ENCODE results near the gene PSMD3. TPM values are rescaled to one million over a fixed set of nuclear protein-coding genes. Genes with fewer than 3 reads are reported as not detected.

Gene PSMD3
- 10 to 100 TPM; 48.9 to 79.6 TPM for polyA plus RNA-seq

- H3K9me3 ChIP-seq (ENCODE audit: control insufficient read depth in 2 of 2, insufficient read depth in 1 of 2, low read depth in 1 of 2, low read length in 1 of 2): no peaks in the 10 kb centered on the region
- H3K36me3 ChIP-seq (ENCODE audit: control insufficient read depth in 2 of 2, insufficient read depth in 2 of 2, low read length in 1 of 2): peaks cover 6 to 13% of the 10 kb centered on the region in 2 donors
- H3K27ac ChIP-seq (ENCODE audit: low read depth in 2 of 2, low read length in 1 of 2): peak within 1 kb of the TSS; percentile 91 to 96
- peak within 1 kb of the TSS; percentile 87 to 91 for H3K4me3 ChIP-seq (ENCODE audit: low read depth in 1 of 2, low read length in 2 of 2)
- WGBS, 2 donors: 0% methylated on average over 84 of the region's 84 CpGs
- H3K27me3 ChIP-seq (ENCODE audit: control insufficient read depth in 1 of 2, insufficient read depth in 2 of 2, low read length in 2 of 2): no peaks in the 10 kb centered on the region
- H3K4me1 ChIP-seq (ENCODE audit: control insufficient read depth in 2 of 2, insufficient read depth in 2 of 2, low read length in 1 of 2): no peaks in the 10 kb centered on the region
Observed at GRCh38 chr17:39980351-39981206, at the start of gene PSMD3. PSMD3 (plus strand) TSS chr17:39980807; CDS start chr17:39980971, 164 bp downstream.

- H3K9me3 ChIP-seq (ENCODE audit: control insufficient read depth in 2 of 2, insufficient read depth in 1 of 2, low read depth in 1 of 2, low read length in 1 of 2): no peaks in the 10 kb centered on the region
- no peaks in the 10 kb centered on the region for H3K27me3 ChIP-seq (ENCODE audit: control insufficient read depth in 1 of 2, insufficient read depth in 2 of 2, low read length in 2 of 2)
- no peak overlapping the region for H3K4me3 ChIP-seq (ENCODE audit: low read depth in 1 of 2, low read length in 2 of 2)
- H3K4me1 ChIP-seq (ENCODE audit: control insufficient read depth in 2 of 2, insufficient read depth in 2 of 2, low read length in 1 of 2): no peaks in the 10 kb centered on the region
- 89 to 93% methylated on average over 5 of the region's 5 CpGs for WGBS, 2 donors
- no peak overlapping the region for H3K27ac ChIP-seq (ENCODE audit: low read depth in 2 of 2, low read length in 1 of 2)
- no peaks in the 10 kb centered on the region for H3K36me3 ChIP-seq (ENCODE audit: control insufficient read depth in 2 of 2, insufficient read depth in 2 of 2, low read length in 1 of 2)
Observed at GRCh38 chr17:39933912-39934311, 46.7 kb upstream of the PSMD3 start.

DNA sequence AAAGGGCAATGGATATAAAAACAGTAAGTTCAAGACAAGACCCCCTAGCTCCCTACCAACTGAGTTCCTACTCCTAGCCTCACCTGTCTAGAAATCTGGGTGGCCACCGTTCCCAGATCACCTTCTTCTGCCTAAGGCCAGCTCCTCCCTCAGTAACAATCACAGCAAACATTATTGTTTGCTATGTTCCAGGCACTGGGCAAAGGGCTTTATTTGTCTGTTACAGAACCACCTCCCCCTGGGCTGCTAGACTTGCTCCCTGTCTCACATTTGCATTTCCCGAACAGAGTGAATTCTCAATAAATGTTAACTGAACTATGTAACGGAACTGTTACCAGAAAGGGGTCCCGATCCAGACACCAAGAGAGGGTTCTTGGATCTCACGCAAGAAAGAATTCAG, 46.3 kb upstream of the PSMD3 start:
- H3K4me3 ChIP-seq (ENCODE audit: low read depth in 1 of 2, low read length in 2 of 2): no peak overlapping the region
- no peaks in the 10 kb centered on the region for H3K27me3 ChIP-seq (ENCODE audit: control insufficient read depth in 1 of 2, insufficient read depth in 2 of 2, low read length in 2 of 2)
- WGBS, 2 donors: 78 to 82% methylated on average over 5 of the region's 5 CpGs

GRCh38 chr17:39935909-39936308, 44.7 kb upstream of the PSMD3 start:
- no peaks in the 10 kb centered on the region for H3K36me3 ChIP-seq (ENCODE audit: control insufficient read depth in 2 of 2, insufficient read depth in 2 of 2, low read length in 1 of 2)
- H3K4me3 ChIP-seq (ENCODE audit: low read depth in 1 of 2, low read length in 2 of 2): no peak overlapping the region
- H3K27ac ChIP-seq (ENCODE audit: low read depth in 2 of 2, low read length in 1 of 2): no peak overlapping the region
- 59 to 75% methylated on average over 3 of the region's 3 CpGs for WGBS, 2 donors
- no peaks in the 10 kb centered on the region for H3K27me3 ChIP-seq (ENCODE audit: control insufficient read depth in 1 of 2, insufficient read depth in 2 of 2, low read length in 2 of 2)
- H3K4me1 ChIP-seq (ENCODE audit: control insufficient read depth in 2 of 2, insufficient read depth in 2 of 2, low read length in 1 of 2): no peaks in the 10 kb centered on the region
- H3K9me3 ChIP-seq (ENCODE audit: control insufficient read depth in 2 of 2, insufficient read depth in 1 of 2, low read depth in 1 of 2, low read length in 1 of 2): no peaks in the 10 kb centered on the region

More for the DNA sequence above, 46.3 kb upstream of the PSMD3 start:
- H3K36me3 ChIP-seq (ENCODE audit: control insufficient read depth in 2 of 2, insufficient read depth in 2 of 2, low read length in 1 of 2): no peaks in the 10 kb centered on the region
- H3K9me3 ChIP-seq (ENCODE audit: control insufficient read depth in 2 of 2, insufficient read depth in 1 of 2, low read depth in 1 of 2, low read length in 1 of 2): no peaks in the 10 kb centered on the region
- no peaks in the 10 kb centered on the region for H3K4me1 ChIP-seq (ENCODE audit: control insufficient read depth in 2 of 2, insufficient read depth in 2 of 2, low read length in 1 of 2)
- no peak overlapping the region for H3K27ac ChIP-seq (ENCODE audit: low read depth in 2 of 2, low read length in 1 of 2)

GRCh38 chr17:39937447-39937846, 43.2 kb upstream of the PSMD3 start:
- Histone ChIP-seq H3K9me3 (ENCODE audit: control insufficient read depth in 2 of 2, insufficient read depth in 1 of 2, low read depth in 1 of 2, low read length in 1 of 2) (no peaks in the 10 kb centered on the region), H3K36me3 (ENCODE audit: control insufficient read depth in 2 of 2, insufficient read depth in 2 of 2, low read length in 1 of 2) (no peaks in the 10 kb centered on the region), H3K4me3 (ENCODE audit: low read depth in 1 of 2, low read length in 2 of 2) (no peak overlapping the region), H3K4me1 (ENCODE audit: control insufficient read depth in 2 of 2, insufficient read depth in 2 of 2, low read length in 1 of 2) (no peaks in the 10 kb centered on the region), H3K27ac (ENCODE audit: low read depth in 2 of 2, low read length in 1 of 2) (no peak overlapping the region), H3K27me3 (ENCODE audit: control insufficient read depth in 1 of 2, insufficient read depth in 2 of 2, low read length in 2 of 2) (no peaks in the 10 kb centered on the region)
- WGBS, 2 donors: 93 to 95% methylated on average over 3 of the region's 3 CpGs

DNA sequence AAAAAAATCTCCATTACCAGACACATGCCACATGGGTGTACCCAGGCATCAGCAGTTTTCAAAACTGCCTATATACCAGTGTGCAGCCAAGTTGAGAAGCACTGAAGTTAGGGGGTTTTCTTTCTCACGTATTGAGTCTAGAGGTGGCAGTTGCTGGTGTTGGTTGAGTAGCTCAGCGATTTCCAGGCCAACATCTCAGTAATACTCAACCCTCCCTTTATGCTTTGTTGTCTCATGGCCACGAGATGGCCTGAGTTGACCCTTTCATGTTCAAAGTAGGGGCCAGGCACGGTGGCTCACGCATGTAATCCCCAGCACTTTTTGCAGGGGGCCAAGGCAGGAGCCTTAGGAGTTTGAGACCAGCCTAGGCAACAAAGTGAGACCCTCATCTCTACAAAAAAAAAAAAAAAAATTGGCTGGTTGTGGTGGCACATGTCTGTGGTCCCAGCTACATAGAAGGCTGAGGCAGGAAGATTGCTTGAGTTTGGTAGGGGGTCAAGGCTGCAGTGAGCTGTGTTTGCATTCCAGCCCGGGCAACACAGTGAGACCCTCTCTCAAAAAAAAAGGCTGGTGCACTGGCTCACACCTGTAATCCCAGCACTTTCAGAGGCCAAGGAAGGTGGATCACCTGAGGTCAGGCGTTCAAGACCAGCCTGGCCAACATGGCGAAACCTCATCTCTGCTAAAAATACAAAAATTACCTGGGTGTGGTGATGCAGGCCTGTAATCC, 42.3 kb upstream of the PSMD3 start:
- 71 to 75% methylated on average over 8 of the region's 8 CpGs for WGBS, 2 donors
- H3K27me3 ChIP-seq (ENCODE audit: control insufficient read depth in 1 of 2, insufficient read depth in 2 of 2, low read length in 2 of 2): no peaks in the 10 kb centered on the region
- no peaks in the 10 kb centered on the region for H3K36me3 ChIP-seq (ENCODE audit: control insufficient read depth in 2 of 2, insufficient read depth in 2 of 2, low read length in 1 of 2)
- H3K4me3 ChIP-seq (ENCODE audit: low read depth in 1 of 2, low read length in 2 of 2): no peak overlapping the region
- no peaks in the 10 kb centered on the region for H3K9me3 ChIP-seq (ENCODE audit: control insufficient read depth in 2 of 2, insufficient read depth in 1 of 2, low read depth in 1 of 2, low read length in 1 of 2)
- no peaks in the 10 kb centered on the region for H3K4me1 ChIP-seq (ENCODE audit: control insufficient read depth in 2 of 2, insufficient read depth in 2 of 2, low read length in 1 of 2)
- H3K27ac ChIP-seq (ENCODE audit: low read depth in 2 of 2, low read length in 1 of 2): no peak overlapping the region

DNA sequence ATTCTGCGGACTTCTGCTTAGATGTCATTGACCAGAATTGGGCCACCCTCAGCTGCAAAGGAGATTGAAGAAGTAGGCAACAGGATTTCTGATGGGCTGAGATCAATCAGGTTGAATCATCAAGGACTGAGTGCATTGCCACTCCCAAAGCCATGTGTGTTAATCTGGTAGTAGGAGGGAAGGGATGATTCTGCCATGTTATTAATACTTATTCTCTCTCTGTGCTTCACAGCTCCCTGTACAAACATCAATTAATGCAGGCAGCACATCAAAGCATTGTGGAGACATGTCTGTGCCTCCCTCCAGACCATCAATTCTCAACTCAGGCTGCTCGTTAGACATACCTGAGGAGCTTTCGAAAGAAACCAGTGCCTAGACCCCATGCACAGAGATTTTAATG, 41.5 kb upstream of the PSMD3 start:
- WGBS, 2 donors: 53 to 72% methylated on average over 3 of the region's 3 CpGs
- no peaks in the 10 kb centered on the region for H3K27me3 ChIP-seq (ENCODE audit: control insufficient read depth in 1 of 2, insufficient read depth in 2 of 2, low read length in 2 of 2)
- H3K27ac ChIP-seq (ENCODE audit: low read depth in 2 of 2, low read length in 1 of 2): no peak overlapping the region
- no peaks in the 10 kb centered on the region for H3K9me3 ChIP-seq (ENCODE audit: control insufficient read depth in 2 of 2, insufficient read depth in 1 of 2, low read depth in 1 of 2, low read length in 1 of 2)
- H3K4me1 ChIP-seq (ENCODE audit: control insufficient read depth in 2 of 2, insufficient read depth in 2 of 2, low read length in 1 of 2): no peaks in the 10 kb centered on the region
- no peaks in the 10 kb centered on the region for H3K36me3 ChIP-seq (ENCODE audit: control insufficient read depth in 2 of 2, insufficient read depth in 2 of 2, low read length in 1 of 2)
- H3K4me3 ChIP-seq (ENCODE audit: low read depth in 1 of 2, low read length in 2 of 2): no peak overlapping the region

DNA sequence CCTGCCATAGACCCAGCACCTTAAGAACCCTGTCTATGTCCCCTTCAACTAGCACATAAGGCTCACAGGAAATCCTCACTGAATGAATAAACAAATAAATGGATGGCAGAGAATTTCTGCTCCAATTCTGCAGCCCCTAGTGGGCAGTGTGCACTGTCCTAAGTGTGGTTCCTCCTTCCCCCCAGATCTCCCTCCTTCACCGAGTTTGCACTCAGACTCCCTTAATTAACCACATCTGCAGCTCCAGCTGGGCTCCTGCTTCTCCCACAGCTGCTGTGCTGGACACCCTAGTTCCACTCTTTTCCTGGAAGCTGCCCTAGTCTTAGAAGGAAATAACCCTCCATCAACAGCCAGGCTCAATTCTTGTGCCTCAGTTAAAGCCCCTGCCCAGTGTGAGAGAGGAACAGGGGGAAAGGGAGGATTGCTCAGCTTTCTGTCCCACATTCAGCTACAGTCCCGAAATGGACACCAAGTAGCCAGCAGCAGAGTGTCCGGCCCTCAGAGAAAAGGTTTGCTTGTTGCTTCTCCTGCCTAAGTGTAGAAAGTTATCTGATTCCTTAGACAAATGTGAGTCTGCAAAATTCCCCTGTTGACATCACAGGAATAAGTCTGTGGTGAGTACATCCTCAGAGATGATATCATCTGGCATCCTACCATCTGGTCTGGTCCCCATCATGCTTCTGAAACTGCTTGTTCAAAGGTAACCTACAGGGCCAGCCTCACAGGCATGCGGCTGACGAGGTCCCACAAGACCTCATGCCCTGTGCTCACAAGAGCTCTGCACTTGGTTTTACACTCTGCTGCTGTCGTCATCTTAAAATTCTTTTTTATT, 40.8 kb upstream of the PSMD3 start:
- H3K4me1 ChIP-seq (ENCODE audit: control insufficient read depth in 2 of 2, insufficient read depth in 2 of 2, low read length in 1 of 2): no peaks in the 10 kb centered on the region
- H3K27me3 ChIP-seq (ENCODE audit: control insufficient read depth in 1 of 2, insufficient read depth in 2 of 2, low read length in 2 of 2): no peaks in the 10 kb centered on the region
- no peak overlapping the region for H3K4me3 ChIP-seq (ENCODE audit: low read depth in 1 of 2, low read length in 2 of 2)
- no peaks in the 10 kb centered on the region for H3K9me3 ChIP-seq (ENCODE audit: control insufficient read depth in 2 of 2, insufficient read depth in 1 of 2, low read depth in 1 of 2, low read length in 1 of 2)
- no peaks in the 10 kb centered on the region for H3K36me3 ChIP-seq (ENCODE audit: control insufficient read depth in 2 of 2, insufficient read depth in 2 of 2, low read length in 1 of 2)
- H3K27ac ChIP-seq (ENCODE audit: low read depth in 2 of 2, low read length in 1 of 2): no peak overlapping the region
- 54 to 60% methylated on average over 6 of the region's 6 CpGs for WGBS, 2 donors

- Histone ChIP-seq H3K9me3 (ENCODE audit: control insufficient read depth in 2 of 2, insufficient read depth in 1 of 2, low read depth in 1 of 2, low read length in 1 of 2) (no peaks in the 10 kb centered on the region), H3K4me3 (ENCODE audit: low read depth in 1 of 2, low read length in 2 of 2) (no peak overlapping the region), H3K4me1 (ENCODE audit: control insufficient read depth in 2 of 2, insufficient read depth in 2 of 2, low read length in 1 of 2) (no peaks in the 10 kb centered on the region), H3K27ac (ENCODE audit: low read depth in 2 of 2, low read length in 1 of 2) (no peak overlapping the region), H3K36me3 (ENCODE audit: control insufficient read depth in 2 of 2, insufficient read depth in 2 of 2, low read length in 1 of 2) (no peaks in the 10 kb centered on the region), H3K27me3 (ENCODE audit: control insufficient read depth in 1 of 2, insufficient read depth in 2 of 2, low read length in 2 of 2) (no peaks in the 10 kb centered on the region)
- WGBS, 2 donors: 59 to 74% methylated on average over 14 of the region's 14 CpGs
Observed at GRCh38 chr17:39943702-39944392, 36.8 kb upstream of the PSMD3 start.

Data from esophagus (tissue), 2 donors.